H9 (cell line): ENCODE results near the gene DNAH5. TPM values are rescaled to one million over a fixed set of nuclear protein-coding genes. Genes with fewer than 3 reads are reported as not detected.
A peak's percentile ranks its signal among the peaks of the same experiment; 100 is the strongest.

Experiments used
- DNase-seq: peaks from one replicate; pipeline ENCODE4 v3.0.0-alpha.2; 2017
- H2AFZ ChIP-seq: one replicate; pipeline ENCODE4 v1.6.1; 2013; ENCODE audit warnings: mild to moderate bottlenecking, low read length, control low read depth, moderate library complexity
- H2AK5ac ChIP-seq: 2 replicates; pipeline ENCODE4 v1.6.1; 2013; ENCODE audit warnings: low read length, control low read depth, mixed read lengths; ENCODE audit not compliant: insufficient read length
- H2BK120ac ChIP-seq: one replicate; pipeline ENCODE4 v1.6.1; 2013; ENCODE audit warnings: low read depth, mild to moderate bottlenecking, low read length, control low read depth, inconsistent platforms; ENCODE audit not compliant: poor library complexity, severe bottlenecking
- H2BK12ac ChIP-seq: 2 replicates; pipeline ENCODE4 v1.6.1; 2013; ENCODE audit warnings: low read length, control low read depth, mixed read lengths, low read depth; ENCODE audit not compliant: insufficient read length
- H2BK15ac ChIP-seq: 2 replicates; pipeline ENCODE4 v1.6.1; 2013; ENCODE audit warnings: low read depth, low read length, control low read depth
- H2BK20ac ChIP-seq: one replicate; pipeline ENCODE4 v1.6.1; 2013; ENCODE audit warnings: low read depth, mild to moderate bottlenecking, low read length, control low read depth, inconsistent platforms; ENCODE audit not compliant: poor library complexity, severe bottlenecking
- H2BK5ac ChIP-seq: 2 replicates; pipeline ENCODE4 v1.6.1; 2013; ENCODE audit warnings: low read length, control low read depth, mixed read lengths; ENCODE audit not compliant: insufficient read length
- H3K14ac ChIP-seq: 2 replicates; pipeline ENCODE4 v1.6.1; 2013; ENCODE audit warnings: low read length, control low read depth; ENCODE audit not compliant: insufficient read depth
- H3K18ac ChIP-seq: 2 replicates; pipeline ENCODE4 v1.6.1; 2013; ENCODE audit warnings: low read depth, mild to moderate bottlenecking, mixed read lengths, low read length, control low read depth; ENCODE audit not compliant: insufficient read length
- H3K23ac ChIP-seq: 2 replicates; pipeline ENCODE4 v1.6.1; 2013; ENCODE audit warnings: low read length, control low read depth, mixed read lengths, low read depth; ENCODE audit not compliant: insufficient read length
- H3K23me2 ChIP-seq: 2 replicates; pipeline ENCODE4 v1.6.1; 2013; ENCODE audit warnings: low read depth, mild to moderate bottlenecking, mixed read lengths, low read length, control low read depth; ENCODE audit not compliant: insufficient read length, poor library complexity, severe bottlenecking
- H3K27ac ChIP-seq: 2 replicates; pipeline ENCODE4 v1.5.1; 2013; ENCODE audit warnings: low read length, control low read depth, mixed read lengths, low read depth; ENCODE audit not compliant: insufficient read length
- H3K27me3 ChIP-seq: 2 replicates; pipeline ENCODE4 v1.6.1; 2013; ENCODE audit warnings: low read length, control low read depth, inconsistent platforms; ENCODE audit not compliant: insufficient read depth
- H3K4ac ChIP-seq: 2 replicates; pipeline ENCODE4 v1.6.1; 2013; ENCODE audit warnings: low read depth, mild to moderate bottlenecking, control low read depth, inconsistent platforms, low read length, moderate library complexity
- H3K4me1 ChIP-seq: 2 replicates; pipeline ENCODE4 v1.6.1; 2013; ENCODE audit warnings: low read length, control low read depth, inconsistent platforms; ENCODE audit not compliant: insufficient read depth
- H3K4me2 ChIP-seq: 2 replicates; pipeline ENCODE4 v1.6.1; 2013; ENCODE audit warnings: low read length, control low read depth, mixed read lengths; ENCODE audit not compliant: insufficient read length, insufficient read depth
- H3K56ac ChIP-seq: 2 replicates; pipeline ENCODE4 v1.6.1; 2013; ENCODE audit warnings: low read depth, mild to moderate bottlenecking, mixed read lengths, low read length, control low read depth; ENCODE audit not compliant: insufficient read length
- H3K79me1 ChIP-seq: 2 replicates; pipeline ENCODE4 v1.6.1; 2013; ENCODE audit warnings: low read depth, mild to moderate bottlenecking, moderate library complexity, low read length, control low read depth, inconsistent platforms; ENCODE audit not compliant: insufficient read depth, poor library complexity, severe bottlenecking
- H3K79me2 ChIP-seq: 2 replicates; pipeline ENCODE4 v1.6.1; 2013; ENCODE audit warnings: low read length, control low read depth, inconsistent platforms; ENCODE audit not compliant: insufficient read depth
- H3K9ac ChIP-seq: 2 replicates; pipeline ENCODE4 v1.6.1; 2013; ENCODE audit warnings: low read length, control low read depth, mixed read lengths; ENCODE audit not compliant: insufficient read length; ENCODE audit errors: extremely low read depth
- H3K9me3 ChIP-seq: one replicate; pipeline ENCODE4 v1.6.1; 2013; ENCODE audit warnings: low read depth, low read length, inconsistent platforms; ENCODE audit not compliant: control insufficient read depth
- H3T11ph ChIP-seq: one replicate; pipeline ENCODE4 v1.6.1; 2013; ENCODE audit warnings: mild to moderate bottlenecking, low read length, control low read depth, inconsistent platforms
- H4K20me1 ChIP-seq: one replicate; pipeline ENCODE4 v1.6.1; 2013; ENCODE audit not compliant: control insufficient read depth, insufficient read length, insufficient read depth
- H4K5ac ChIP-seq: 2 replicates; pipeline ENCODE4 v1.6.1; 2013; ENCODE audit warnings: low read depth, mild to moderate bottlenecking, mixed read lengths, low read length, control low read depth; ENCODE audit not compliant: insufficient read length
- H4K8ac ChIP-seq: replicated peaks from 2 replicates; pipeline ENCODE4 v1.6.1; 2013; ENCODE audit warnings: low read length, control low read depth, mixed read lengths, low read depth; ENCODE audit not compliant: insufficient read length
- H4K91ac ChIP-seq: 2 replicates; pipeline ENCODE4 v1.6.1; 2013; ENCODE audit warnings: low read depth, mild to moderate bottlenecking, moderate library complexity, mixed read lengths, low read length, control low read depth; ENCODE audit not compliant: insufficient read length
- H3K27ac Mint-ChIP-seq, 3 experiments: 2 replicates in 2 of 3; 3 replicates in 1 of 3; pipeline ENCODE4 v1.8.0; 2020 to 2021; ENCODE audit warnings: mixed read lengths in 3 of 3, mild to moderate bottlenecking in 1 of 3, moderate library complexity in 1 of 3
- H3K27me3 Mint-ChIP-seq: 2 replicates; pipeline ENCODE4 v1.8.0; 2021; ENCODE audit warnings: low read depth, mild to moderate bottlenecking, moderate library complexity, mixed read lengths
- H3K36me3 Mint-ChIP-seq, 3 experiments: 2 replicates in 2 of 3; 3 replicates in 1 of 3; pipeline ENCODE4 v1.8.0; 2020 to 2021; ENCODE audit warnings: low read depth in 3 of 3, mixed read lengths in 3 of 3; ENCODE audit not compliant: insufficient read depth in 1 of 3
- H3K4me1 Mint-ChIP-seq, 2 experiments: 2 replicates each; pipeline ENCODE4 v1.8.0; 2020; ENCODE audit warnings: mixed read lengths in 2 of 2
- H3K4me3 Mint-ChIP-seq, 2 experiments: 2 replicates in 1 of 2; 3 replicates in 1 of 2; pipeline ENCODE4 v1.8.0; 2020 to 2021; ENCODE audit warnings: mild to moderate bottlenecking in 2 of 2, mixed read lengths in 2 of 2, moderate library complexity in 1 of 2
- H3K9me3 Mint-ChIP-seq, 2 experiments: 2 replicates in 1 of 2; 3 replicates in 1 of 2; pipeline ENCODE4 v1.8.0; 2020; ENCODE audit warnings: mild to moderate bottlenecking in 2 of 2, mixed read lengths in 2 of 2, moderate library complexity in 1 of 2
- CTCF ChIP-seq: fragments of 200-600 bp; sonication (generic); conservative IDR thresholded peaks from 3 replicates; pipeline ENCODE4 v1.8.0; 2021; ENCODE audit warnings: antibody characterized with exemption, mild to moderate bottlenecking
- total RNA-seq: library from RNA; stranded (reverse); gene quantifications from 2 replicates; pipeline ENCODE4 v1.2.1, GENCODE V29; 2021

DNAH5 gene
- total RNA-seq, 1 experiment from 2014 or later, result 0.50 TPM

GRCh38 chr5:13746026-13746425 lies 198.5 kb downstream of the DNAH5 start:
- peaks cover 8 to 14% of the 10 kb centered on the region in 2 experiments for H3K4me1 Mint-ChIP-seq
- Histone ChIP-seq H3K18ac (no peak overlapping the region), H2BK120ac (no peak overlapping the region), H3K79me1 (no peaks in the 10 kb centered on the region), H4K91ac (no peak overlapping the region), H4K20me1 (no peaks in the 10 kb centered on the region), H3K9me3 (no peaks in the 10 kb centered on the region), H3T11ph (no peak overlapping the region), H2BK15ac (no peak overlapping the region), H3K14ac (no peak overlapping the region), H3K27me3 (no peaks in the 10 kb centered on the region), H3K79me2 (no peaks in the 10 kb centered on the region), H2AK5ac (no peak overlapping the region), H2AFZ (no peak overlapping the region), H3K23me2 (no peaks in the 10 kb centered on the region), H3K23ac (no peak overlapping the region), H3K4me2 (no peak overlapping the region), H4K8ac (no peak overlapping the region), H3K9ac (no peak overlapping the region), H3K56ac (no peak overlapping the region), H2BK20ac (no peak overlapping the region), H4K5ac (no peak overlapping the region), H3K4me1 (peaks cover 3% of the 10 kb centered on the region; the same call in 1 of the 2 replicates), H2BK12ac (no peak overlapping the region), H3K27ac (no peak overlapping the region), H2BK5ac (no peak overlapping the region), H3K4ac (no peak overlapping the region)
- DNase-seq, result no peak
- H3K27me3 Mint-ChIP-seq, result no peaks in the 10 kb centered on the region
- TF ChIP-seq CTCF, result no peak
- peaks cover 0 to 5% of the 10 kb centered on the region in 2 experiments; a peak in 2 of 5 replicates for H3K9me3 Mint-ChIP-seq
- no peaks in the 10 kb centered on the region for H3K36me3 Mint-ChIP-seq
- H3K27ac Mint-ChIP-seq, result peak overlapping the region in 1 of 3 experiments; percentile 4; a peak in 1 of 7 replicates
- no peak overlapping the region for H3K4me3 Mint-ChIP-seq
